Measurements from ENCODE around the gene GPR143. TPM values are rescaled to one million over a fixed set of nuclear protein-coding genes. Genes with fewer than 3 reads are reported as not detected.

GPR143 gene
- total RNA-seq, 1 experiment from 2014 or later: not detected

DNA sequence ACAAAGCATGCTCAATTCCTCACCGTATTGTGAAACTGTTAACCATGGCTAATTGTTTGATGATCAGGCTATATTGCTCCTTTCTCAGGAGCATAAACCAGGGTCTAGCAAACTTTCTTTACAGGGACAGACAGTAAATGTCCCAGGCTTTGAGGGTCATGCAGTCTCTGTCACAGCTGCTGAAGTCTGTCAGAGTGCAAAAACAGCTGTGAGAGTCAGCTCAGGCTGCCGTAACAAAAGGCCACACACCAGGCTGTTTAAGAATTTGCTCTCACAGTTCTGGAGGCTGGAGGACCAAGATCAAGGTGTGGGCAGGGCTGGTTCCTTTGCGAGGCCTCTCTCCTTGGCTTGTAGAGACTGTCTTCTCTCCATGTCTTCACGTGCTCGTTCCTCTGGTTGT lies 75.6 kb downstream of the GPR143 start:
- ATAC-seq (no peak), DNase-seq (ENCODE audit: low read depth, low spot score) (no peak)
- intact Hi-C loops (cut with micrococcal nuclease; ENCODE audit: unreplicated experiment): no loop called here
- no TSS peak for BruUV-seq (replicated peaks)
- Histone ChIP-seq H3K27ac (ENCODE audit: low read length) (no peak overlapping the region), H3K27me3 (ENCODE audit: control insufficient read depth, insufficient read depth, low read length) (no peaks in the 10 kb centered on the region), H3K4me3 (ENCODE audit: low read depth in 2 of 2, low read length in 2 of 2) (no peak overlapping the region), H3K9me3 (ENCODE audit: control insufficient read depth, insufficient read depth, low read depth, low read length) (no peaks in the 10 kb centered on the region), H3K36me3 (ENCODE audit: control insufficient read depth, insufficient read depth, low read length) (no peaks in the 10 kb centered on the region), H3K4me1 (ENCODE audit: control insufficient read depth, insufficient read depth, low read length) (no peaks in the 10 kb centered on the region)
- TF ChIP-seq TCF7L2 (IDR thresholded peaks at IDR 0.05; ENCODE audit: low read depth, low read length) (no peak), POLR2AphosphoS5 (IDR thresholded peaks at IDR 0.05; ENCODE audit: low read depth, low read length) (no peak), SIN3A (IDR thresholded peaks at IDR 0.05; ENCODE audit: borderline replicate concordance, insufficient read depth, low read depth, low read length) (no peak)
- TF ChIP-seq, protein P1, sequence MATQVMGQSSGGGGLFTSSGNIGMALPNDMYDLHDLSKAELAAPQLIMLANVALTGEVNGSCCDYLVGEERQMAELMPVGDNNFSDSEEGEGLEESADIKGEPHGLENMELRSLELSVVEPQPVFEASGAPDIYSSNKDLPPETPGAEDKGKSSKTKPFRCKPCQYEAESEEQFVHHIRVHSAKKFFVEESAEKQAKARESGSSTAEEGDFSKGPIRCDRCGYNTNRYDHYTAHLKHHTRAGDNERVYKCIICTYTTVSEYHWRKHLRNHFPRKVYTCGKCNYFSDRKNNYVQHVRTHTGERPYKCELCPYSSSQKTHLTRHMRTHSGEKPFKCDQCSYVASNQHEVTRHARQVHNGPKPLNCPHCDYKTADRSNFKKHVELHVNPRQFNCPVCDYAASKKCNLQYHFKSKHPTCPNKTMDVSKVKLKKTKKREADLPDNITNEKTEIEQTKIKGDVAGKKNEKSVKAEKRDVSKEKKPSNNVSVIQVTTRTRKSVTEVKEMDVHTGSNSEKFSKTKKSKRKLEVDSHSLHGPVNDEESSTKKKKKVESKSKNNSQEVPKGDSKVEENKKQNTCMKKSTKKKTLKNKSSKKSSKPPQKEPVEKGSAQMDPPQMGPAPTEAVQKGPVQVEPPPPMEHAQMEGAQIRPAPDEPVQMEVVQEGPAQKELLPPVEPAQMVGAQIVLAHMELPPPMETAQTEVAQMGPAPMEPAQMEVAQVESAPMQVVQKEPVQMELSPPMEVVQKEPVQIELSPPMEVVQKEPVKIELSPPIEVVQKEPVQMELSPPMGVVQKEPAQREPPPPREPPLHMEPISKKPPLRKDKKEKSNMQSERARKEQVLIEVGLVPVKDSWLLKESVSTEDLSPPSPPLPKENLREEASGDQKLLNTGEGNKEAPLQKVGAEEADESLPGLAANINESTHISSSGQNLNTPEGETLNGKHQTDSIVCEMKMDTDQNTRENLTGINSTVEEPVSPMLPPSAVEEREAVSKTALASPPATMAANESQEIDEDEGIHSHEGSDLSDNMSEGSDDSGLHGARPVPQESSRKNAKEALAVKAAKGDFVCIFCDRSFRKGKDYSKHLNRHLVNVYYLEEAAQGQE (IDR thresholded peaks at IDR 0.05; ENCODE audit: insufficient read depth in 1 of 2, low read depth in 2 of 2, low read length in 1 of 2): no peak
- TF ChIP-seq, protein P2, sequence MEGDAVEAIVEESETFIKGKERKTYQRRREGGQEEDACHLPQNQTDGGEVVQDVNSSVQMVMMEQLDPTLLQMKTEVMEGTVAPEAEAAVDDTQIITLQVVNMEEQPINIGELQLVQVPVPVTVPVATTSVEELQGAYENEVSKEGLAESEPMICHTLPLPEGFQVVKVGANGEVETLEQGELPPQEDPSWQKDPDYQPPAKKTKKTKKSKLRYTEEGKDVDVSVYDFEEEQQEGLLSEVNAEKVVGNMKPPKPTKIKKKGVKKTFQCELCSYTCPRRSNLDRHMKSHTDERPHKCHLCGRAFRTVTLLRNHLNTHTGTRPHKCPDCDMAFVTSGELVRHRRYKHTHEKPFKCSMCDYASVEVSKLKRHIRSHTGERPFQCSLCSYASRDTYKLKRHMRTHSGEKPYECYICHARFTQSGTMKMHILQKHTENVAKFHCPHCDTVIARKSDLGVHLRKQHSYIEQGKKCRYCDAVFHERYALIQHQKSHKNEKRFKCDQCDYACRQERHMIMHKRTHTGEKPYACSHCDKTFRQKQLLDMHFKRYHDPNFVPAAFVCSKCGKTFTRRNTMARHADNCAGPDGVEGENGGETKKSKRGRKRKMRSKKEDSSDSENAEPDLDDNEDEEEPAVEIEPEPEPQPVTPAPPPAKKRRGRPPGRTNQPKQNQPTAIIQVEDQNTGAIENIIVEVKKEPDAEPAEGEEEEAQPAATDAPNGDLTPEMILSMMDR (IDR thresholded peaks at IDR 0.05): no peak
- ChIA-PET CTCF (no interaction called here), POLR2A (no interaction called here)
- in situ Hi-C loops (cut with HindIII; ENCODE audit: low pct_unique_long_range_greater_than_20kb, low sequenced_read_pairs): no loop called here

DNA sequence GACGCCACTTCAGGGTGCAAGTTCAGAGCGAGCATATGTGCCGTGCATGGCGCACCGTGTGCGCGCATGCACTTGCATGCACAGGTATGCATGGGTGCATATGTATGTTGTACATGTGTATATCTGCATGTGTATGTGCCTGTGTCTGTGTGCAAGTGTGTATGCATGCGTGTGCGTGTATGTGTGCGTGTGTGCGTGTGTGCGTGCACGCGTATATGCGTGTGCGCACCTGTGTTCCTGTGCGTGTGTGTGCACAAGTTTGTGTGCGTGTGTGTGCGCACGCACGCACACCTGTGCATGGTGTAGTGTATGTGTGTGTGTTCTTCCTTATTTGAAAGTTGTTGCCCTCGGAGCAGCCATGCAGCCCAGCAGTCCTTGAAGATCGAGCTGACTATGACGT lies 76.8 kb downstream of the GPR143 start:
- TF ChIP-seq TCF7L2 (IDR thresholded peaks at IDR 0.05; ENCODE audit: low read depth, low read length) (no peak), SIN3A (IDR thresholded peaks at IDR 0.05; ENCODE audit: borderline replicate concordance, insufficient read depth, low read depth, low read length) (no peak), POLR2AphosphoS5 (IDR thresholded peaks at IDR 0.05; ENCODE audit: low read depth, low read length) (no peak)
- TF ChIP-seq, protein P1 (IDR thresholded peaks at IDR 0.05; ENCODE audit: insufficient read depth in 1 of 2, low read depth in 2 of 2, low read length in 1 of 2): no peak
- TF ChIP-seq, protein P2 (IDR thresholded peaks at IDR 0.05): no peak
- in situ Hi-C loops (cut with HindIII; ENCODE audit: low pct_unique_long_range_greater_than_20kb, low sequenced_read_pairs): no loop called here

More for the DNA sequence above, 76.8 kb downstream of the GPR143 start:
- intact Hi-C loops (cut with micrococcal nuclease; ENCODE audit: unreplicated experiment): no loop called here
- Histone ChIP-seq H3K27me3 (ENCODE audit: control insufficient read depth, insufficient read depth, low read length) (no peaks in the 10 kb centered on the region), H3K27ac (ENCODE audit: low read length) (no peak overlapping the region), H3K36me3 (ENCODE audit: control insufficient read depth, insufficient read depth, low read length) (no peaks in the 10 kb centered on the region), H3K4me1 (ENCODE audit: control insufficient read depth, insufficient read depth, low read length) (no peaks in the 10 kb centered on the region), H3K4me3 (ENCODE audit: low read depth in 2 of 2, low read length in 2 of 2) (no peak overlapping the region), H3K9me3 (ENCODE audit: control insufficient read depth, insufficient read depth, low read depth, low read length) (no peaks in the 10 kb centered on the region)
- ChIA-PET POLR2A (no interaction called here), CTCF (no interaction called here)
- ATAC-seq: no peak
- no TSS peak for BruUV-seq (replicated peaks)
- DNase-seq (ENCODE audit: low read depth, low spot score): no peak
